K562 (cell line): ENCODE results near the gene EPHB4. TPM values are rescaled to one million over a fixed set of nuclear protein-coding genes. Genes with fewer than 3 reads are reported as not detected.

Experiments used
- AFF1 ChIP-seq, 2 experiments: fragments of 450-650 bp; IDR thresholded peaks; 2 replicates each; pipeline ENCODE4 v1.6.1; 2018; ENCODE audit warnings: mild to moderate bottlenecking in 2 of 2, low read depth in 1 of 2; ENCODE audit not compliant: partially characterized antibody in 2 of 2
- BRD9 ChIP-seq: fragments of 450-650 bp; IDR thresholded peaks from 2 replicates; pipeline ENCODE4 v1.6.1; 2018; ENCODE audit warnings: low read depth; ENCODE audit not compliant: partially characterized antibody
- CTBP1 ChIP-seq: fragments of 450-650 bp; IDR thresholded peaks from 2 replicates; pipeline ENCODE4 v1.6.1; 2016; ENCODE audit warnings: borderline replicate concordance
- ERF ChIP-seq: fragments of 450-650 bp; formaldehyde crosslinking; IDR thresholded peaks from 2 replicates; pipeline ENCODE4 v1.4.0; 2020; ENCODE audit warnings: mild to moderate bottlenecking, mixed read lengths
- GTF2E2 ChIP-seq: fragments of 200-800 bp; sonication (Bioruptor generic); IDR thresholded peaks from 2 replicates; pipeline ENCODE4 v1.6.1; 2016; ENCODE audit warnings: missing genetic modification characterization, missing compliant biosample characterization
- HEY1 ChIP-seq: fragments of 250-450 bp; sonication (Bioruptor Pico); IDR thresholded peaks from 2 replicates; pipeline ENCODE4 v1.5.0; 2020; ENCODE audit warnings: mild to moderate bottlenecking, moderate library complexity, borderline replicate concordance
- JUN ChIP-seq, 2 experiments: sonication (generic) in 1 of 2; formaldehyde crosslinking in 1 of 2; IDR thresholded peaks; 2 replicates each; pipeline versions ENCODE4 v1.6.1 to v1.8.0; 2012 to 2022; ENCODE audit warnings: borderline replicate concordance in 2 of 2, mild to moderate bottlenecking in 2 of 2, improper control_type of control experiment in 1 of 2, low read depth in 1 of 2, low read length in 1 of 2, missing genetic modification reagents in 1 of 2
- MED1 ChIP-seq: sonication (generic); formaldehyde crosslinking; IDR thresholded peaks from 2 replicates; pipeline ENCODE4 v1.8.1; 2023; ENCODE audit warnings: missing genetic modification reagents, borderline replicate concordance
- NR2C2 ChIP-seq, 2 experiments: fragments of 200-800 bp in 1 of 2; sonication (Bioruptor generic) in 1 of 2; sonication (generic) in 1 of 2; formaldehyde crosslinking in 1 of 2; IDR thresholded peaks; 2 replicates each; pipeline versions ENCODE4 v1.6.1 to v1.8.0; 2016 to 2022; ENCODE audit warnings: mild to moderate bottlenecking in 1 of 2, missing compliant biosample characterization in 1 of 2, missing genetic modification characterization in 1 of 2, missing genetic modification reagents in 1 of 2
- RFX5 ChIP-seq: IDR thresholded peaks from 2 replicates; pipeline ENCODE4 v1.6.1; 2011; ENCODE audit warnings: low read depth, mild to moderate bottlenecking, improper control_type of control experiment, low read length
- TOE1 ChIP-seq, 2 experiments: fragments of 450-650 bp in 1 of 2; sonication (generic) in 1 of 2; formaldehyde crosslinking in 1 of 2; IDR thresholded peaks; 2 replicates each; pipeline versions ENCODE4 v1.7.1 to v1.8.0; 2016 to 2022; ENCODE audit warnings: borderline replicate concordance in 2 of 2, mild to moderate bottlenecking in 2 of 2, antibody characterized with exemption in 1 of 2, inconsistent platforms in 1 of 2, low read depth in 1 of 2, missing genetic modification reagents in 1 of 2, moderate library complexity in 1 of 2
- ZBTB26 ChIP-seq: fragments of 450-650 bp; formaldehyde crosslinking; IDR thresholded peaks from 2 replicates; pipeline ENCODE4 v1.4.0; 2022; ENCODE audit warnings: missing genetic modification characterization
- ZKSCAN1 ChIP-seq: fragments of 150-350 bp; IDR thresholded peaks from 2 replicates; pipeline ENCODE4 v1.6.1; 2016; ENCODE audit warnings: low read depth, low read length
- ZNF165 ChIP-seq: fragments of 250-450 bp; sonication (Bioruptor Pico); IDR thresholded peaks from 2 replicates; pipeline ENCODE4 v1.4.0; 2020; ENCODE audit warnings: borderline replicate concordance
- polyA plus RNA-seq, 8 experiments: library from polyadenylated mRNA; depleted of rRNA in 4 of 8; stranded (reverse) in 5 of 8; unstranded in 3 of 8; fragments of >200 nt; fragmentation: Nextera tagmentation in 2 of 8; fragmentation: Illumina TruSeq in 1 of 8; extraction: Ambion mirVana in 2 of 8; extraction: Trizol in 1 of 8; gene quantifications; 2 replicates each; pipeline versions ENCODE4 v1.2.1 to v1.2.3, GENCODE V29; 2011 to 2014; ENCODE audit warnings: inconsistent platforms in 1 of 8, missing spikeins in 1 of 8
- total RNA-seq, 7 experiments: library from RNA; depleted of rRNA in 6 of 7; stranded (reverse); fragments of >200 nt in 6 of 7; fragmentation: Illumina TruSeq in 2 of 7; extraction: Trizol in 2 of 7; gene quantifications; 2 replicates each; pipeline versions ENCODE4 v1.2.1 to v1.2.3, GENCODE V29; 2011 to 2021; ENCODE audit warnings: low replicate concordance in 1 of 7
- TF ChIP-seq, protein P1 (sequence below): fragments of 450-650 bp; IDR thresholded peaks from 2 replicates; pipeline ENCODE4 v1.6.1; 2017; ENCODE audit warnings: mild to moderate bottlenecking, moderate library complexity
- TF ChIP-seq, protein P2 (sequence below): fragments of 250-450 bp; sonication (Bioruptor Pico); IDR thresholded peaks from 2 replicates; pipeline ENCODE4 v1.8.0; 2021; ENCODE audit warnings: borderline replicate concordance, mild to moderate bottlenecking, moderate library complexity; ENCODE audit not compliant: poor library complexity, severe bottlenecking
- TF ChIP-seq, protein P3 (sequence below): fragments of 450-650 bp; formaldehyde crosslinking; IDR thresholded peaks from 2 replicates; pipeline ENCODE4 v1.4.0; 2022; ENCODE audit warnings: mild to moderate bottlenecking, moderate library complexity

Gene EPHB4
- total and polyA plus RNA-seq, 9 of the 15 experiments (the other 6 are each of a cell fraction or from before 2014, with no cell fraction given) = 1.2 to 82.1 (median 37.9) TPM

GRCh38 chr7:100801833-100802568 lies 25.3 kb downstream of the EPHB4 start (continued):
- TF ChIP-seq HEY1 (CRISPR knock-in tag) = no peak
- TF ChIP-seq ZBTB26 = no peak
- TF ChIP-seq, protein P1, sequence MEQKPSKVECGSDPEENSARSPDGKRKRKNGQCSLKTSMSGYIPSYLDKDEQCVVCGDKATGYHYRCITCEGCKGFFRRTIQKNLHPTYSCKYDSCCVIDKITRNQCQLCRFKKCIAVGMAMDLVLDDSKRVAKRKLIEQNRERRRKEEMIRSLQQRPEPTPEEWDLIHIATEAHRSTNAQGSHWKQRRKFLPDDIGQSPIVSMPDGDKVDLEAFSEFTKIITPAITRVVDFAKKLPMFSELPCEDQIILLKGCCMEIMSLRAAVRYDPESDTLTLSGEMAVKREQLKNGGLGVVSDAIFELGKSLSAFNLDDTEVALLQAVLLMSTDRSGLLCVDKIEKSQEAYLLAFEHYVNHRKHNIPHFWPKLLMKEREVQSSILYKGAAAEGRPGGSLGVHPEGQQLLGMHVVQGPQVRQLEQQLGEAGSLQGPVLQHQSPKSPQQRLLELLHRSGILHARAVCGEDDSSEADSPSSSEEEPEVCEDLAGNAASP = no peak
- peak; percentile 81; the same call in 1 of the 2 replicates for TF ChIP-seq TOE1 (IDR thresholded peaks at IDR 0.05; ENCODE audit: borderline replicate concordance)
- TF ChIP-seq TOE1 (CRISPR knock-in tag; IDR thresholded peaks at IDR 0.05; ENCODE audit: borderline replicate concordance, low read depth) = no peak
- TF ChIP-seq CTBP1 = peak; percentile 97
- no peak for TF ChIP-seq NR2C2 (CRISPR knock-in tag; IDR thresholded peaks at IDR 0.05)
- peak; percentile 35; the same call in 1 of the 2 replicates for TF ChIP-seq NR2C2 (tag; IDR thresholded peaks at IDR 0.05)
- TF ChIP-seq, protein P2, sequence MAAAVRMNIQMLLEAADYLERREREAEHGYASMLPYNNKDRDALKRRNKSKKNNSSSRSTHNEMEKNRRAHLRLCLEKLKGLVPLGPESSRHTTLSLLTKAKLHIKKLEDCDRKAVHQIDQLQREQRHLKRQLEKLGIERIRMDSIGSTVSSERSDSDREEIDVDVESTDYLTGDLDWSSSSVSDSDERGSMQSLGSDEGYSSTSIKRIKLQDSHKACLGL (CRISPR knock-in tag) = peak; percentile 44
- no peak for TF ChIP-seq ZNF165 (CRISPR knock-in tag)
- TF ChIP-seq, protein P3, sequence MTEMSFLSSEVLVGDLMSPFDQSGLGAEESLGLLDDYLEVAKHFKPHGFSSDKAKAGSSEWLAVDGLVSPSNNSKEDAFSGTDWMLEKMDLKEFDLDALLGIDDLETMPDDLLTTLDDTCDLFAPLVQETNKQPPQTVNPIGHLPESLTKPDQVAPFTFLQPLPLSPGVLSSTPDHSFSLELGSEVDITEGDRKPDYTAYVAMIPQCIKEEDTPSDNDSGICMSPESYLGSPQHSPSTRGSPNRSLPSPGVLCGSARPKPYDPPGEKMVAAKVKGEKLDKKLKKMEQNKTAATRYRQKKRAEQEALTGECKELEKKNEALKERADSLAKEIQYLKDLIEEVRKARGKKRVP (CRISPR knock-in tag) = peak; percentile 62
- TF ChIP-seq RFX5 = no peak
- peak; percentile 67 for TF ChIP-seq ERF
- peak; percentile 38; the same call in 1 of the 2 replicates for TF ChIP-seq ZKSCAN1
- peak; percentile 90 for TF ChIP-seq JUN (IDR thresholded peaks at IDR 0.05; ENCODE audit: borderline replicate concordance, low read depth, low read length)
- TF ChIP-seq JUN (CRISPR knock-in tag; IDR thresholded peaks at IDR 0.05; ENCODE audit: borderline replicate concordance) = no peak
- TF ChIP-seq AFF1 (IDR thresholded peaks at IDR 0.05; ENCODE audit: low read depth in 1 of 2, partially characterized antibody in 2 of 2) = peak in 1 of 2 experiments; percentile 71
- TF ChIP-seq BRD9 = no peak
- TF ChIP-seq GTF2E2 (tag) = peak; percentile 68; the same call in 1 of the 2 replicates
- TF ChIP-seq MED1 (CRISPR knock-in tag) = no peak
